Tibial nerve (tissue), 3 donors: Measurements from ENCODE around the gene VRK2.

Experiments
- CTCF ChIP-seq, 5 experiments: fragments of 200-600 bp in 3 of 5; fragments of 450-650 bp in 2 of 5; sonication (generic) in 3 of 5; IDR thresholded peaks; one replicate each; pipeline ENCODE4 v1.5.1; 2016 to 2019; ENCODE audit warnings: antibody characterized with exemption in 5 of 5, mild to moderate bottlenecking in 3 of 5, moderate library complexity in 2 of 5
- POLR2A ChIP-seq, 2 donors: fragments of 450-650 bp; IDR thresholded peaks; one replicate each; pipeline ENCODE4 v1.6.1; 2017; ENCODE audit warnings: antibody characterized with exemption in 2 of 2, mild to moderate bottlenecking in 2 of 2, moderate library complexity in 2 of 2

GRCh38 chr2:58194458-58194857, 147.9 kb downstream of the VRK2 start:
- TF ChIP-seq CTCF (IDR thresholded peaks at IDR 0.05) (no peak), POLR2A (IDR thresholded peaks at IDR 0.05) (no peak)
